NT2/D1 (cell line): ENCODE data around the gene AMZ1.

Experiments used
- DNase-seq: peaks from one replicate; pipeline ENCODE4 v3.0.0-alpha.2; 2011; ENCODE audit warnings: low read depth, low spot score
- H3K27me3 ChIP-seq: 2 replicates; pipeline ENCODE4 v1.6.0; 2011; ENCODE audit warnings: mild to moderate bottlenecking; ENCODE audit not compliant: insufficient read length, insufficient read depth
- H3K36me3 ChIP-seq: 2 replicates; pipeline ENCODE4 v1.6.1; 2011; ENCODE audit warnings: mild to moderate bottlenecking, low read length, mixed read lengths; ENCODE audit not compliant: insufficient read depth, insufficient read length
- H3K4me1 ChIP-seq: 2 replicates; pipeline ENCODE4 v1.5.1; 2011; ENCODE audit not compliant: insufficient read depth, insufficient read length
- H3K4me3 ChIP-seq: 2 replicates; pipeline ENCODE4 v1.5.1; 2011; ENCODE audit warnings: low read depth; ENCODE audit not compliant: insufficient read length
- H3K9ac ChIP-seq: 2 replicates; pipeline ENCODE4 v1.6.0; 2011; ENCODE audit warnings: low read depth; ENCODE audit not compliant: insufficient read length
- H3K9me3 ChIP-seq: 2 replicates; pipeline ENCODE4 v1.5.1; 2011; ENCODE audit warnings: mild to moderate bottlenecking, low read length; ENCODE audit not compliant: insufficient read depth
- SUZ12 ChIP-seq: IDR thresholded peaks from 2 replicates; pipeline ENCODE4 v1.6.1; 2011; ENCODE audit not compliant: insufficient read length, insufficient read depth; ENCODE audit errors: extremely low read depth
- YY1 ChIP-seq: IDR thresholded peaks from 2 replicates; pipeline ENCODE4 v1.6.1; 2011; ENCODE audit not compliant: insufficient read length, insufficient read depth
- ZNF274 ChIP-seq: IDR thresholded peaks from 2 replicates; pipeline ENCODE4 v1.6.1; 2011; ENCODE audit warnings: mild to moderate bottlenecking, low read depth, low read length

AMZ1 gene

GRCh38 chr7:2659556-2660358, 28.2 kb upstream of the AMZ1 start:
- Histone ChIP-seq H3K4me1 (peaks cover 12% of the 10 kb centered on the region), H3K27me3 (no peaks in the 10 kb centered on the region), H3K36me3 (peaks cover 92% of the 10 kb centered on the region), H3K4me3 (no peak overlapping the region), H3K9me3 (no peaks in the 10 kb centered on the region), H3K9ac (peak overlapping the region; percentile 32)
- TF ChIP-seq YY1 = no peak
- TF ChIP-seq SUZ12 = no peak
- no peak for TF ChIP-seq ZNF274
- no peak for DNase-seq

GRCh38 chr7:2660359-2661095, 27.5 kb upstream of the AMZ1 start:
- Histone ChIP-seq H3K4me1 (peaks cover 12% of the 10 kb centered on the region), H3K9me3 (no peaks in the 10 kb centered on the region), H3K9ac (no peak overlapping the region), H3K4me3 (no peak overlapping the region), H3K27me3 (no peaks in the 10 kb centered on the region), H3K36me3 (peaks cover 84% of the 10 kb centered on the region)
- TF ChIP-seq YY1 (no peak), SUZ12 (no peak), ZNF274 (no peak)
- no peak for DNase-seq

- DNase-seq = no peak
- H3K27me3 ChIP-seq = no peaks in the 10 kb centered on the region
- TF ChIP-seq YY1 (no peak), SUZ12 (no peak), ZNF274 (no peak)
- peaks cover 78% of the 10 kb centered on the region for H3K36me3 ChIP-seq
- H3K4me1 ChIP-seq = peaks cover 14% of the 10 kb centered on the region
- no peaks in the 10 kb centered on the region for H3K9me3 ChIP-seq
- H3K4me3 ChIP-seq = no peak overlapping the region
- H3K9ac ChIP-seq = no peak overlapping the region
These were observed 26.9 kb upstream of the AMZ1 start for GRCh38 chr7:2661096-2661449.

GRCh38 chr7:2661602-2662272, 26.3 kb upstream of the AMZ1 start:
- Histone ChIP-seq H3K9ac (peak overlapping the region; percentile 21), H3K27me3 (no peaks in the 10 kb centered on the region), H3K4me1 (peaks cover 17% of the 10 kb centered on the region), H3K9me3 (no peaks in the 10 kb centered on the region), H3K4me3 (no peak overlapping the region), H3K36me3 (peaks cover 72% of the 10 kb centered on the region)
- DNase-seq = no peak
- TF ChIP-seq SUZ12 = no peak
- TF ChIP-seq YY1 = no peak

- Histone ChIP-seq H3K9me3 (no peaks in the 10 kb centered on the region), H3K4me1 (peaks cover 17% of the 10 kb centered on the region), H3K27me3 (no peaks in the 10 kb centered on the region), H3K9ac (peak overlapping the region; percentile 32), H3K36me3 (peaks cover 64% of the 10 kb centered on the region), H3K4me3 (no peak overlapping the region)
- no peak for DNase-seq
- TF ChIP-seq YY1 = no peak
- TF ChIP-seq ZNF274 = no peak
- TF ChIP-seq SUZ12 = no peak
These were observed 25.5 kb upstream of the AMZ1 start for GRCh38 chr7:2662273-2663120.

- TF ChIP-seq ZNF274 (no peak), SUZ12 (no peak), YY1 (no peak)
- Histone ChIP-seq H3K36me3 (peaks cover 56% of the 10 kb centered on the region), H3K4me1 (peaks cover 17% of the 10 kb centered on the region), H3K4me3 (no peak overlapping the region), H3K9ac (peak overlapping the region; percentile 32), H3K27me3 (no peaks in the 10 kb centered on the region), H3K9me3 (no peaks in the 10 kb centered on the region)
- no peak for DNase-seq
These were observed 24.7 kb upstream of the AMZ1 start for GRCh38 chr7:2663121-2663886.
